Gastrocnemius medialis (tissue), 4 donors: ENCODE measurements around the gene BICDL1.

Source experiments
- CTCF ChIP-seq, 5 experiments: fragments of 450-650 bp in 3 of 5; fragments of 200-600 bp in 2 of 5; sonication (generic) in 2 of 5; IDR thresholded peaks in 4 of 5; conservative IDR thresholded peaks in 1 of 5; 1 replicate in 4 of 5; 2 replicates in 1 of 5; pipeline ENCODE4 v1.5.1; 2016 to 2019; ENCODE audit warnings: antibody characterized with exemption in 5 of 5, mild to moderate bottlenecking in 3 of 5, moderate library complexity in 3 of 5
- POLR2A ChIP-seq, 2 donors: fragments of 450-650 bp; IDR thresholded peaks; one replicate each; pipeline ENCODE4 v1.6.1; 2017; ENCODE audit warnings: antibody characterized with exemption in 2 of 2, mild to moderate bottlenecking in 2 of 2, moderate library complexity in 2 of 2

GRCh38 chr12:119959435-119959834 lies 29.6 kb upstream of the BICDL1 start:
- no peak for TF ChIP-seq POLR2A (IDR thresholded peaks at IDR 0.05)
- TF ChIP-seq CTCF (IDR thresholded peaks at IDR 0.05 in 4 of 5, conservative IDR thresholded peaks at IDR 0.05 in 1 of 5): no peak
